Thyroid gland (tissue), 4 donors: ENCODE data around the gene CAPN13.

Source experiments
- CTCF ChIP-seq, 6 experiments: fragments of 200-600 bp in 3 of 6; fragments of 450-650 bp in 3 of 6; sonication (generic) in 3 of 6; IDR thresholded peaks; one replicate each; pipeline ENCODE4 v1.5.1; 2016 to 2019; ENCODE audit warnings: antibody characterized with exemption in 6 of 6, mild to moderate bottlenecking in 2 of 6, inconsistent platforms in 1 of 6, moderate library complexity in 1 of 6
- POLR2A ChIP-seq, 2 donors: fragments of 450-650 bp; IDR thresholded peaks; one replicate each; pipeline ENCODE4 v1.6.1; 2017; ENCODE audit warnings: antibody characterized with exemption in 2 of 2, mild to moderate bottlenecking in 2 of 2, moderate library complexity in 1 of 2

DNA sequence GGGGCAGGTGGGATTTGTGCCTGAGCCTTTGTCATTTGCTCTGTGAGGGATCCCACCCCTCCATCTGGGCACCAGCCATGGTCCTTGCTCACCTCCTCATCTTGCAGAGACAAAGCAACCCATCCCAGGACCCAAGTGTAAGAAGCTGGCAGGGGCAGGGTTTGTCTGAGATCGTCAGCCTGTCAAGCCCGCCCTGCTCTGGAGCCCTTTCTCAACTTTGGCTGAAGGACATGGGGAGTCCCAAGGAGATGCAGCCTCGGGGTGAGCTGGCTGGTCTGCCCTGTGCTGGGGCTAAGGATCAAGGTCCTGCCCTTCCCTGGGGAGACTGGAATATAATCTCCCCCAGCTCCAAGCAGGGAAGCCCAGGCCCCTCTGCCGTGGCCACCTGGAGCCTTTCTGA, 86.0 kb downstream of the CAPN13 start:
- no peak for TF ChIP-seq CTCF (IDR thresholded peaks at IDR 0.05)
- no peak for TF ChIP-seq POLR2A (IDR thresholded peaks at IDR 0.05)
